Measurements from ENCODE around the gene RTL1.

The RTL1 gene

GRCh38 chr14:100845341-100845740 lies 58.2 kb downstream of the RTL1 start:
- DNase-seq, result no peak

- no peak for DNase-seq
These were observed 58.7 kb downstream of the RTL1 start for GRCh38 chr14:100844846-100845245.

GRCh38 chr14:100844421-100844820 lies 59.1 kb downstream of the RTL1 start:
- no peak for DNase-seq

- DNase-seq, result no peak
These were observed 59.5 kb downstream of the RTL1 start for GRCh38 chr14:100844082-100844408.

GRCh38 chr14:100842799-100843198 lies 60.7 kb downstream of the RTL1 start:
- DNase-seq, result no peak

GRCh38 chr14:100841761-100842403 lies 61.6 kb downstream of the RTL1 start:
- DNase-seq, result no peak

- no peak for DNase-seq
These were observed 62.3 kb downstream of the RTL1 start for GRCh38 chr14:100841066-100841760.

- no peak for DNase-seq
These were observed 63.0 kb downstream of the RTL1 start for GRCh38 chr14:100840286-100841065.

- no peak for DNase-seq
These were observed 63.8 kb downstream of the RTL1 start for GRCh38 chr14:100839681-100840111.

GRCh38 chr14:100839315-100839585 lies 64.3 kb downstream of the RTL1 start:
- no peak for DNase-seq

- no peak for DNase-seq
These were observed 64.8 kb downstream of the RTL1 start for GRCh38 chr14:100838493-100839314.

GRCh38 chr14:100837805-100838350 lies 65.6 kb downstream of the RTL1 start:
- DNase-seq, result no peak

GRCh38 chr14:100836941-100837804 lies 66.3 kb downstream of the RTL1 start:
- no peak for DNase-seq

GRCh38 chr14:100836311-100836805 lies 67.2 kb downstream of the RTL1 start:
- no peak for DNase-seq

GRCh38 chr14:100835548-100836310 lies 67.8 kb downstream of the RTL1 start:
- no peak for DNase-seq

- no peak for DNase-seq
These were observed 68.6 kb downstream of the RTL1 start for GRCh38 chr14:100834794-100835547.

- no peak for DNase-seq
These were observed 69.3 kb downstream of the RTL1 start for GRCh38 chr14:100834082-100834793.

GRCh38 chr14:100832311-100832960 lies 71.1 kb downstream of the RTL1 start:
- DNase-seq, result no peak

- no peak for DNase-seq
These were observed 72.8 kb downstream of the RTL1 start for GRCh38 chr14:100830681-100831080.
